Ishikawa (cell line): ENCODE results near the gene C1orf21.

ENCODE experiments used
- CEBPB ChIP-seq: IDR thresholded peaks from 2 replicates; pipeline ENCODE4 v1.6.1; 2012
- CREB1 ChIP-seq: IDR thresholded peaks from 2 replicates; pipeline ENCODE4 v1.6.1; 2012; ENCODE audit warnings: low read depth
- EGR1 ChIP-seq: IDR thresholded peaks from 2 replicates; pipeline ENCODE4 v1.6.1; 2012
- EP300 ChIP-seq: IDR thresholded peaks from 2 replicates; pipeline ENCODE4 v1.6.1; 2012; ENCODE audit warnings: borderline replicate concordance
- FOXM1 ChIP-seq: IDR thresholded peaks from 2 replicates; pipeline ENCODE4 v1.6.1; 2012; ENCODE audit warnings: low read depth, borderline replicate concordance
- NFIC ChIP-seq: IDR thresholded peaks from 2 replicates; pipeline ENCODE4 v1.6.1; 2012
- RAD21 ChIP-seq: IDR thresholded peaks from 2 replicates; pipeline ENCODE4 v1.6.1; 2012; ENCODE audit warnings: low read depth
- TAF1 ChIP-seq: IDR thresholded peaks from 2 replicates; pipeline ENCODE4 v1.6.1; 2012; ENCODE audit warnings: low read depth, mild to moderate bottlenecking
- TCF12 ChIP-seq: IDR thresholded peaks from 2 replicates; pipeline ENCODE4 v1.6.1; 2012; ENCODE audit warnings: low read depth
- TEAD4 ChIP-seq: IDR thresholded peaks from 2 replicates; pipeline ENCODE4 v1.6.1; 2012
- YY1 ChIP-seq: IDR thresholded peaks from 2 replicates; pipeline ENCODE4 v1.6.1; 2012; ENCODE audit warnings: low read depth
- ZBTB7A ChIP-seq: IDR thresholded peaks from 2 replicates; pipeline ENCODE4 v1.6.1; 2012; ENCODE audit warnings: low read depth
- TF ChIP-seq, protein P1 (sequence below): IDR thresholded peaks from 2 replicates; pipeline ENCODE4 v1.6.1; 2012; ENCODE audit warnings: low read depth, mild to moderate bottlenecking
- TF ChIP-seq, protein P2 (sequence below): IDR thresholded peaks from 2 replicates; pipeline ENCODE4 v1.6.1; 2012
- TF ChIP-seq, protein P3 (sequence below): IDR thresholded peaks from 2 replicates; pipeline ENCODE4 v1.6.1; 2012

C1orf21 gene

DNA sequence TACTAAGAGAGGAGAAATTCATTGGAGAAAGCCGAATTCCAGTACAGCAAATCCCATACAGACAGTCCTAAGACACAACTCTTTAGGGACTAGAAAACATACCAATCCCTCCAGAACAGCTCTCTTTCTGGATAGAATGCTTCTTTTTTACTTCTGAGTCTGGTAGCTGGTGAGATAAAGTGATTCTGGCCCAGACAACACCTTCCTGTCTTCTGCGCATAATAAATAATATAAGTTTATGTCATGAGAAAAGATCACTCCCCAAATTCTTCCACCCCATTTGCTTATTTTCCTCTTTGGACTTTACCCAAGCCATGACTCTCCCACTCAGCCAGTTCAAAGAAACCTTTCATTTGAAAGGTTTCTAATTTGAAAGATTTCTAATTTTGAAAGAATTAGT, 269.4 kb downstream of the C1orf21 start:
- TF ChIP-seq, protein P1, sequence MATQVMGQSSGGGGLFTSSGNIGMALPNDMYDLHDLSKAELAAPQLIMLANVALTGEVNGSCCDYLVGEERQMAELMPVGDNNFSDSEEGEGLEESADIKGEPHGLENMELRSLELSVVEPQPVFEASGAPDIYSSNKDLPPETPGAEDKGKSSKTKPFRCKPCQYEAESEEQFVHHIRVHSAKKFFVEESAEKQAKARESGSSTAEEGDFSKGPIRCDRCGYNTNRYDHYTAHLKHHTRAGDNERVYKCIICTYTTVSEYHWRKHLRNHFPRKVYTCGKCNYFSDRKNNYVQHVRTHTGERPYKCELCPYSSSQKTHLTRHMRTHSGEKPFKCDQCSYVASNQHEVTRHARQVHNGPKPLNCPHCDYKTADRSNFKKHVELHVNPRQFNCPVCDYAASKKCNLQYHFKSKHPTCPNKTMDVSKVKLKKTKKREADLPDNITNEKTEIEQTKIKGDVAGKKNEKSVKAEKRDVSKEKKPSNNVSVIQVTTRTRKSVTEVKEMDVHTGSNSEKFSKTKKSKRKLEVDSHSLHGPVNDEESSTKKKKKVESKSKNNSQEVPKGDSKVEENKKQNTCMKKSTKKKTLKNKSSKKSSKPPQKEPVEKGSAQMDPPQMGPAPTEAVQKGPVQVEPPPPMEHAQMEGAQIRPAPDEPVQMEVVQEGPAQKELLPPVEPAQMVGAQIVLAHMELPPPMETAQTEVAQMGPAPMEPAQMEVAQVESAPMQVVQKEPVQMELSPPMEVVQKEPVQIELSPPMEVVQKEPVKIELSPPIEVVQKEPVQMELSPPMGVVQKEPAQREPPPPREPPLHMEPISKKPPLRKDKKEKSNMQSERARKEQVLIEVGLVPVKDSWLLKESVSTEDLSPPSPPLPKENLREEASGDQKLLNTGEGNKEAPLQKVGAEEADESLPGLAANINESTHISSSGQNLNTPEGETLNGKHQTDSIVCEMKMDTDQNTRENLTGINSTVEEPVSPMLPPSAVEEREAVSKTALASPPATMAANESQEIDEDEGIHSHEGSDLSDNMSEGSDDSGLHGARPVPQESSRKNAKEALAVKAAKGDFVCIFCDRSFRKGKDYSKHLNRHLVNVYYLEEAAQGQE: no peak
- TF ChIP-seq ZBTB7A: no peak
- TF ChIP-seq, protein P2, sequence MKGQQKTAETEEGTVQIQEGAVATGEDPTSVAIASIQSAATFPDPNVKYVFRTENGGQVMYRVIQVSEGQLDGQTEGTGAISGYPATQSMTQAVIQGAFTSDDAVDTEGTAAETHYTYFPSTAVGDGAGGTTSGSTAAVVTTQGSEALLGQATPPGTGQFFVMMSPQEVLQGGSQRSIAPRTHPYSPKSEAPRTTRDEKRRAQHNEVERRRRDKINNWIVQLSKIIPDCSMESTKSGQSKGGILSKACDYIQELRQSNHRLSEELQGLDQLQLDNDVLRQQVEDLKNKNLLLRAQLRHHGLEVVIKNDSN: no peak
- TF ChIP-seq TCF12: no peak
- no peak for TF ChIP-seq YY1
- no peak for TF ChIP-seq CREB1
- no peak for TF ChIP-seq RAD21
- no peak for TF ChIP-seq NFIC
- no peak for TF ChIP-seq CEBPB
- TF ChIP-seq FOXM1: no peak
- no peak for TF ChIP-seq TAF1
- TF ChIP-seq EP300: no peak
- no peak for TF ChIP-seq TEAD4
- TF ChIP-seq EGR1: no peak
- TF ChIP-seq, protein P3, sequence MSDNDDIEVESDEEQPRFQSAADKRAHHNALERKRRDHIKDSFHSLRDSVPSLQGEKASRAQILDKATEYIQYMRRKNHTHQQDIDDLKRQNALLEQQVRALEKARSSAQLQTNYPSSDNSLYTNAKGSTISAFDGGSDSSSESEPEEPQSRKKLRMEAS: no peak

DNA sequence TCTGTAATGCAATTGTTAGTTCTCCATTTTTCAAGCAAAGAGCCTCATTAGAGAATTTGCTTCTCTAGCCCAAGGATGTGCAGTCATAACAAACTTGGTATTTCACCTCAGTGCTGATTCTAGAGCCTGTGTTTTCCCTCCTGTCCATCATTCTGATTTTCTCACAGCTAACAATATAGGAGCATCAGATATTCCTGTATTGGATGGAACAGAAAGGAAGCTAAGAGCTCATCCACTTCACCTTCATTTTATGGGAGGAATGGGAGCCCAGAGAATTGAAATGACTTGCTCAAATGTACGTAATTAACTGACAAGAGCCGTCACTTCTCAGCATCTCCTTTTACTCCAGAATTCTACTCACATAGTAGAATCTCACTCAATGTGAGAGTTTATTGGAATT, 271.2 kb downstream of the C1orf21 start:
- TF ChIP-seq TEAD4: no peak
- TF ChIP-seq EP300: no peak
- TF ChIP-seq YY1: no peak
- TF ChIP-seq RAD21: no peak
- TF ChIP-seq NFIC: no peak
- no peak for TF ChIP-seq TCF12
- TF ChIP-seq, protein P2: no peak
- no peak for TF ChIP-seq TAF1
- TF ChIP-seq, protein P1: no peak
- TF ChIP-seq CEBPB: no peak
- TF ChIP-seq, protein P3: no peak
- TF ChIP-seq ZBTB7A: no peak
- TF ChIP-seq CREB1: no peak
- no peak for TF ChIP-seq FOXM1
- no peak for TF ChIP-seq EGR1

DNA sequence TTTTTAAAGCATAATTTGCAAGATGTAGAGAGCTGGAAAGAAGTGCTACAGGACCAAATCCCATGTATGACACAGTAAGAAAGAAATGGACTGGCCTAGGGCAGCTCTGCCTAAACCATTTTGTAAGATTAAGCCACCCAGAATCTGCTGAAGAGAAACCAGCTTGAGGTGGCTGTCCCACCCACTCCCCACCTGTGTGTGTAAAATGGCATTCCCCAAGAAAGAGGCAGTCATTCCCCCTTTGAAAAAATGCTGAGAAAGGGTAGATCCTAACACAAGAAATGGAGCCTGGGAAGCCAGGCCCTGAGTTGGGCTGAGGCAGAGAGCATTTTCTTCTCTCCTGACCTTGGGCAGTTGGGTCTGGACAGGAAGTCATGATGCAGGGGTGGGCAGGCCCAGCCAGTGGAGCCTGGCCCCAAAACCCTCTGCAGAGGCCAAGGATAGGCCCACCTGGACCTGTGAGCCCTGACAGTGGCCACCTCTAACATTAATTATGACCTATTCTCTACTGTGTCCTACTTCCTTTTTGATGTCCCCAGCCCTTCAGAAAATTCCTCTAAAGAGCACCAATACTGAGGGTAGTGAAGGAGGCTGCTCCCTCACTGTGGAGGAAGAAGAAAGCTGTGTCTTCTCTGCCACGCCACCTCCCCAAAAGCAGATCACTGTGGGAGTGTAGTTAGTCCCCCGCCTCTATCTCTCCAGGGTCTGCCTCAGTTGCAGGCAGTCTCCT, 273.8 kb downstream of the C1orf21 start:
- TF ChIP-seq FOXM1 (no peak), EGR1 (no peak), RAD21 (no peak), CREB1 (no peak), EP300 (no peak), TAF1 (no peak), TEAD4 (no peak)
- TF ChIP-seq, protein P3: no peak
- TF ChIP-seq, protein P2: no peak
- TF ChIP-seq, protein P1: no peak

DNA sequence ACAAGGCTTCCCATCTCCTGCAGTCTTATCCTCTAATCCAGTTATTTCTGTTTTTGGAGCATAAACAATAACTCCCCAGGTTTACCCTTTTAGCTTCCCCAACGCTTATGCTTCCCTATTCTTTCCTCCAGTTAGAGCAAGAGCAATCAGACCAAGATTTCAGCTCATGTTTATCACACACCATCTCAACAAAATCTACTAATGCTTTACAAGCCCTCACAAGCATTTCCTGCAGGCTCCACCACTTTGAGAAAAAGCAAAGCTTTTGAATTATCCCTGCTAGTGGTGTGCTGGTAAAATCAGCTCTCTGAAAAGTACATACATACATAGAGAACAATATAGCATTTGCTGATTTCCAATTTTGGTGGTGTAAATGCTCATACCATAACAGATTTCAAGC, 275.0 kb downstream of the C1orf21 start:
- TF ChIP-seq ZBTB7A (no peak), RAD21 (no peak), FOXM1 (no peak)
- TF ChIP-seq, protein P2: no peak
